HG03439 (cell line): ENCODE results near the gene ARHGAP32.

Source experiments
- ATAC-seq: cut with Tn5 transposase; IDR thresholded peaks from one replicate; pipeline ENCODE4 v1.9.1; 2021; ENCODE audit warnings: mild to moderate bottlenecking, moderate library complexity; ENCODE audit not compliant: unreplicated experiment

The ARHGAP32 gene

DNA sequence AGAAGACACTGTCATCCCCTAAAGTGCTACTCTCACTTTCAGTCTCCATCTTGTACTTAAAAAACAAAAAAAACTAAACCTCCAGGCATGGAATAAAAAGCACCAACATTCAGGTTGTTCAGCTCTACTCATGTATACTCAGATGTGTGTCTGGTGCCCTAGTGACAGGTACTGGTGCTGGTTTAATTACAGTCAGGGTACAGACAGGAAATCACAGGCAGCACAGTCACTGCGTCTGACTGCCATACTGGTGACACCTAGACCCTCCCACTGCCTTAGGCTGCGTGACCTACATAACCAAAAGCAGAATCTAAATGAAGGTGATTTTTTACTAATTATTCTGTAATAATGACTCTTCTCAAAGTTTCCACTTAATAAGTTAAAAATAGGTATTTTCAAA lies at the start of gene ARHGAP32:
ARHGAP32 (minus strand) TSS at position 176 of the 400 bp plus-strand sequence; CDS start at position 49, 127 bp downstream.
- ATAC-seq, result no peak

DNA sequence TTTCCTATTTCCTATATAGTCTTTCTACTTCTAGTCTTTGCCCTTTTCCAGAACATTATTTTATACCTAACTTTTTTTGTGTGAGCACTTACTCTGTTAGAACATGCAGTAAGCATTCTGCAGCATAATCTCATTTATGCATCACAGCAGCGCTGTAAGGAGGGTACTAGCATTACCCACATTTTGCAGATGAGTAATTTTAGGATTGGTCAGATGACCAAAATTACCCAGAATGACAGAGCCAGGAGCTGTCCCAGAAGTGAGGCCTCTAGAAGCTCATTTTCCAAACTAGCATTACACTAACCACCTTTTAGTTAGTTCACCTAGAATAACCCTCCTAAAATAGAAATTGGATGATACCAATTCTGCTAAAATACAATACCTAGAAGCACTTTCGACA lies 47.1 kb upstream of the ARHGAP32 start:
- ATAC-seq, result no peak

- no peak for ATAC-seq
Observed at GRCh38 chr11:129237880-129238638, 45.9 kb upstream of the ARHGAP32 start.

- no peak for ATAC-seq
Observed at GRCh38 chr11:129237456-129237855, 45.3 kb upstream of the ARHGAP32 start.

- no peak for ATAC-seq
Observed at GRCh38 chr11:129236850-129237249, 44.7 kb upstream of the ARHGAP32 start.

- no peak for ATAC-seq
Observed at GRCh38 chr11:129234978-129235377, 42.9 kb upstream of the ARHGAP32 start.

GRCh38 chr11:129230006-129230405 lies 37.9 kb upstream of the ARHGAP32 start:
- ATAC-seq, result no peak

- ATAC-seq, result no peak
Observed at GRCh38 chr11:129226207-129226798, 34.2 kb upstream of the ARHGAP32 start.

DNA sequence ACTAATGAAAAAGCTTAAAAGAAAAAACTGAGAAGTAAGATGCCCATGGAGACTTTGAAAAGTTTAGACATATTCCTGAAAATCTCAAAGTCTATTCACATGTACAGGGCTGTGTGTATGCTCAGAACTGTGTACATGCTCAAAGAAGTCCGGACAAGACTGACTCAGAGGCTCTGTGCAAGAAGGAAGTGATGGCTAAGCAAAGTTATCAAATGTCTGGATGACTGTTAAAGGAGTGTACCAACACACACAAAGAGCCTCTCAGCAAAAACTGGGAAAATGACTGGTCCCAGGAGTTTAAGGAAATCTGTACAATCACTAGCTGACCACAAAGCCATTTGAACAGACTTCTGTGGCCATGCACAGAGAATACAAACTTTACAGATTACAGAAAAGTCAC lies 33.1 kb upstream of the ARHGAP32 start:
- ATAC-seq, result no peak

GRCh38 chr11:129224538-129224937 lies 32.4 kb upstream of the ARHGAP32 start:
- no peak for ATAC-seq

DNA sequence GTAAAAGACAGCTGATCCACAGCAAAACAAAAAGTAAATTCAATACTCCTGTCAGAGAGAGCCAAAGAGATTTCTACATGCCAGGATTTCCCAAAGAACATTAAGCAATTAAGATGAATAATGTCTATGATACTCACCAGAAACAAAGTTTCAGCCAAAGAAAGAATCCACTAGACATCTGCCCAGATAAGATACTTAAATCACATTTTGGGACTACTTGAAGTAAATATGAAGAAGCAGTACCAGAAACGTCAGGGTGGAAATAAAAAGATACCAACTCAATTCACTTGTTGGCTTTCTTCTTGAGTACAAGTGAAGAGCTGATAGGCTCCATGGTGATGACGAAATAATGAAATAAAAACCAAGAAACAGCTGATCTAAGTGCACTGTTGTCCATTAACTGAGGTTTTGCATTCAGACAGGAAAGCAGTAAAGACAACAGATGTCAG lies 31.6 kb upstream of the ARHGAP32 start:
- no peak for ATAC-seq

DNA sequence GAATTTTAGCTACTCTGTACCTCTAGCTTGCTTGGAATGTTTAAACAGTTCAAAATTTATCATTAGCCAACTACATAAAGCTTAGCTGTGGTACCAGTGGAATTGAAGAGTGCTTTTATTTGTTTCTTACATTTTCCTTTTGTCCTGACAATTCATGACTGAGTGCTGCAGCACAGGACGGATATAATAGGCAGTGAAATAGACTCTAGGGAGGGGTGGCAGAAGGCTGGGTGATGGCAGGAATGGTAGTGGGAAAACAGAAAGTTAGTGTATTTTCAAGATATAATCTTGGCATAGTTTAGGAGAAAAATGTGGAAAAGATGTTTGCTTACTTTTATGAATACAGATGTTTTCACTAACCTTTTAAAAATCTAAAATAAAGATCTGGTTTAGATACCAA lies 31.1 kb upstream of the ARHGAP32 start:
- no peak for ATAC-seq

GRCh38 chr11:129222158-129222557 lies 30.0 kb upstream of the ARHGAP32 start:
- ATAC-seq, result no peak

- no peak for ATAC-seq
Observed at GRCh38 chr11:129215506-129216245, 23.6 kb upstream of the ARHGAP32 start.

DNA sequence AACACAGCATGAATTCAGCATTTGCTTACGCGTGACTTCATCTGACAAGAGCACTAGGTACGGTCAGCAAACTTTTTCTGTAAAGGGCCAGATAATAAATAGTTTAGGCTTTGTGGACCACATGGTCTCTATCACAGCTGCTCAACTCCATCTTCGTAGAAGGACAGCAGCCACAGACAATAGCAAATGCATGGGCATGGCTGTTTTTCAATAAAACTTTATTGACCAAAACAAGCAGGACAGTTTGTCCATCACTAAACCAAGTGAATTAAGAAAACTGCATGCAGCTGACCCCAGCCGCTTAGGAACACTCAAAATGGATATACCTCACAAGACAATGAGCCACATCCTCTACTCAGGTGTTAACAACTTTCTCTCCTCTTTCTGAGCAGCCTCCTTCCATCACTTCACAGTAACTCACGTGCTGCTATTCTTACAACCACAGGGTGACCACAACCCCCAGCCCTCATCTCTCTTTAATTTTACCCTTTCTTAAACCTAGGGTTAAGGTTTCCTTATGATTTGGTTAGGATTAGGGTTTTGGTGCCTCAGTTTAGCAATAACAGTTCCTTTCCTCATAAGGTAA lies 22.7 kb upstream of the ARHGAP32 start:
- ATAC-seq, result no peak

GRCh38 chr11:129213261-129213660 lies 21.1 kb upstream of the ARHGAP32 start:
- no peak for ATAC-seq

GRCh38 chr11:129211397-129211796 lies 19.3 kb upstream of the ARHGAP32 start:
- no peak for ATAC-seq

- ATAC-seq, result no peak
Observed at GRCh38 chr11:129210831-129211181, 18.7 kb upstream of the ARHGAP32 start.

- ATAC-seq, result no peak
Observed at GRCh38 chr11:129209891-129210830, 18.0 kb upstream of the ARHGAP32 start.

DNA sequence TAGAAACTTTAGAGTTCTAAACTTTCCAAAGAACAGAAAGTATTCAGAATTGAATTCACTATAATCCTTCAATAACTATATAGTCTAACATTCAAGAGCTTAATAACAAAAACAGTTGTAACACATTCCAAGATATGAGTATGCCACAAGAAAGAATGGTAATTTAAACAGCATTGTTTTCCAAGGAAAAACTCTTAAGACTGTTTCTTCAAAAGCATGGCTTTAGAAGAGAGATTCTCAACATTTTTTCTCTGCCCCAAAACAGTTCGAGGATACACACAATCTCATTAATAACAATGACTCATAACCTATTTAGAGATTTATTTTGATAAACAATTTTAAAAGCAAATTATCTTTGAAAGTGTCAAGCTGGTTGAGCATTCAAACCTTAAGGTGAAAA lies 16.7 kb upstream of the ARHGAP32 start:
- no peak for ATAC-seq
